GM18508 (cell line): ENCODE data around the gene GRIK5.
A peak's percentile ranks its signal among the peaks of the same experiment; 100 is the strongest.

Experiments used
- ATAC-seq: cut with Tn5 transposase; IDR thresholded peaks from one replicate; pipeline ENCODE4 v1.9.1; 2021; ENCODE audit warnings: moderate number of reproducible peaks; ENCODE audit not compliant: insufficient read depth, unreplicated experiment

The GRIK5 gene

GRCh38 chr19:42078538-42079275, 8.7 kb upstream of the GRIK5 start:
- no peak for ATAC-seq

GRCh38 chr19:42078058-42078457, 8.1 kb upstream of the GRIK5 start:
- no peak for ATAC-seq

DNA sequence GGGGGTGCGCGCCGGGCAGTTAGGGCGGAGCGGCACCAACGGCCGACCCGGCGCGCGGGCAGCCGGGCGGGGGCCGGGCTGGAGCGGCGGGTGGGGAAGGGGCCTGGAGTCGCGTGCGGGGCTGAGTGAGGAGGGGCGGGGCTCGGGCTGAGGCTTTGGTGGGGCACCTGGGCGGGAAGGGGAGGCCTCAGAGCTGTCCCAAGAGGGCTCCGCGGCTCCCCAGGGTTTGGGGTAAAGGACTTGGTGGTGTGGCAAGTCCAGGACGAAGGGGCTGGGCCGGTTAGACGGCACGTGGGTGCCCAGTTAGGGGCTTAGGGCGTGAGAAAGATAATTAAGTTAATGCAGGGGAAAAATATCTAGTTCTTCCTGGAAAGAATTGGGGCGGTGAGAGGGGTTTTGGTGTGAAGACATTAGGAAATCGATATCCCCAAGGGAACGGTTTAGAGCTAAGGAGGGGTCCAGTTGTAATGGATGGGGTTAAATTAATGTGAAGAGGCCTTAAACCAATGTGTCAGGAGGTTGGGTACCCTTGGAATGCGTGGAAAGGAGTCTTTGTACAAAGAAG, 6.5 kb upstream of the GRIK5 start:
- ATAC-seq: no peak

GRCh38 chr19:42075616-42076379, 5.8 kb upstream of the GRIK5 start, which contains the start of gene ZNF574:
Gene ZNF574 (plus strand): TSS chr19:42076166. CDS start chr19:42078607, 2,441 bp downstream.
- ATAC-seq: peak; percentile 84

DNA sequence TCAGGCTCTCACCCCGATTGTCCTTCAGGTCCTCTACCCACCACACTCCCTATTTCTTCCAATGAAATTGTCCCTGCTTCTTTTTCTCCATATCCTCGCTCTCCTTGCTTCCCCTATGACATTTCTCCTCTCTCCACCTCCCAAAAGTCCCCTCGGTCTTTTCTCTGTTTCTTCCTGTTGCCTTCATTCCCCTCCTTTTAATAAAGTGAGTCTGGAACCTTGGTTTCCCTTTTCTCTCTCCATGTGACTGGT, 5.3 kb upstream of the GRIK5 start:
- no peak for ATAC-seq

DNA sequence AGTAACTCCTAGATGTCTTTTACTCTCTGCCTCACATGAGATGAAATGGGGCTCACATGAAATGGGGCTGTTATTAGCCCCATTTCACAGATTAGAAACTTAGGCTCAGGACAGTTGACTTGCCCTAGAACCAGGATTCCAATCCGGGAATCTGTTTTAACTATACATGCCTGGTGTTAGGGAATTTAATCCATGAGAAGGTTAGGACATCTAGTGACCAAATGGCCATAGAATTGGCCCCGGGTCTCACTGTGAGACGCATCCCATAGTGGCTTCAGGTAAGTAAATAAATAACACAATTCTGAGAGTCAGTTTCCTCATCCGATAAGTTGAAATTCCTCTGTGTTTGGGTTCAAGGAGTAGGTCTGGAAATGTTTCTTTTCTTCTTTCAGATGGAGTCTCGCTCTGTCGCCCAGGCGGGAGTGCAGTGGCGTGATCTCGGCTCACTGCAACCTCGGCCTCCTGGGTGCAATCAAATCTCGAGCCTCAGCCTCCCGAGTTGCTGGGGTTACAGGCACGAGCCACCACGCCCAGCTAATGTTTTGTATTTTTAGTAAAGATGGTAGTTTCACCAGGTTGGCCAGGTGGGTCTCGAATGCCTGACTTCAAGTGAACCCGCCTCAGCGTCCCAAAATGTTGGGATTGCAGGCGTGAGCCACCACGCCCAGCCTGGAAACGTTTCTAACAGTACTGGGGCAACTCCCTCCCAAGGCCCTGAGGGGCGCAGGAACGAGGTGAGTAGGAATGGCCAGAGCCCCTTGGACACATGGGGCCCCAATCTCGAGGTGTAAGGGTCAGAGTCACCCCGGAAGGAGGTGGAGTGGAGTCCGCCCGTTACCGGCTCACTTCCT, 4.7 kb upstream of the GRIK5 start:
- no peak for ATAC-seq

DNA sequence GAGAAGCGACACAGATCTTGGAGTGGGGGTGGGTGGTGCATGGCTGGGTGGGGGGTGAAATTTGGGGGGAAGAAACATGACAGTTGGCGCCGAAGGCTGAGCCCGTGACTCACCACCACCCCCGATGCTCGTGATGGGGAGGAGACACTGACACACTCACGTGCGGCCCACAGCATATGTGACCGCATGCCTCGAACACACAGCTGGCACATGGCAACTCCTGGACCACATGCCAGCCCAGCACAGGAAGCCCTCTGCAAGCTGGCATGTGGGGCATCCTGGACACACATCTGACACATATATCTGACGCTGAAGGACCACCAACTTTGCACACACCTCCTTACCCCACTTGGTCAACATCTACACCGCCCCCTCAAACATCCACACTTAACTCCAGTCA, 1.2 kb upstream of the GRIK5 start:
- ATAC-seq: no peak

DNA sequence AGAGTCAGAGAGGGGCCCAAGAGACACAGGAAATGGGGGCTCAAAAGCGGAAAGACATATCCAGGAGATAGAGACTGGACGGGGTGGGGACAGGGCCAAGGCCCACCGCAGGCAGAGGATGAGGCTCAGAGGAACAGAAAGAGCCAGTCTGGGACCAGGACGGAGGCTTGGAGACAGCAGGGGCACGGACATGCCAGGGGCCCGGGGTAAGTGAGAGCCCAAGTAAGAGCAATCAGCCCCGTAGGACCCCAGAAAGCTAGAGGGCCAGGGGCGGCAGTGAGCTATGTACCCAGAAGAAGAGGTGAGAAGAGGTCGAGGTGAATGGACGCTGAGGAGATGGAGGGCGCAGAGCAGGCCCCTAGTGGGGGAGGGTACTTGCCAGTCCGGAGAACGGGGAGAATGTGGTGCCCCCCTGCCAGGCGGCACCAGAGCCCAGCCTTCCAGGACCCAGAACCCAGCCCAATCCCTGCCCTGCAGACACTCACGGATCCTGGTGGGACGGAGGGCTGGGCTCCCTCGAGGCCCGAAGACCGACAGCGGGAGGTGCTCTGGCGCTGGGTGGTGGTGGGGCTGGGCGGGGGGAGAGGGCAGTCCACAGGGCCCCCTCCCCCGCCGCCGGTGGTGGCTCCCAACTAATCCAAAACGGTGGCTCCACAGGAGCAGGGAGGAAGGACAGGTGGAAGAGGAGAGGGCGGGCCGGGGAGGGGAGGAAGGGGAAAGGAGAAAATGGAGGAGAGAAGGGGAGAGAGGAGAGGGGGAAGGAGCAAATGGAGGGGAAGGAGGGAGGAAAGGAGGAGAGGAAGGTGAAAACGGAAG, 1.0 kb downstream of the GRIK5 start:
- ATAC-seq: no peak

- ATAC-seq: no peak
Observed at GRCh38 chr19:42068361-42068755, 1.6 kb downstream of the GRIK5 start.

- no peak for ATAC-seq
Observed at GRCh38 chr19:42067315-42067888, 2.6 kb downstream of the GRIK5 start.

DNA sequence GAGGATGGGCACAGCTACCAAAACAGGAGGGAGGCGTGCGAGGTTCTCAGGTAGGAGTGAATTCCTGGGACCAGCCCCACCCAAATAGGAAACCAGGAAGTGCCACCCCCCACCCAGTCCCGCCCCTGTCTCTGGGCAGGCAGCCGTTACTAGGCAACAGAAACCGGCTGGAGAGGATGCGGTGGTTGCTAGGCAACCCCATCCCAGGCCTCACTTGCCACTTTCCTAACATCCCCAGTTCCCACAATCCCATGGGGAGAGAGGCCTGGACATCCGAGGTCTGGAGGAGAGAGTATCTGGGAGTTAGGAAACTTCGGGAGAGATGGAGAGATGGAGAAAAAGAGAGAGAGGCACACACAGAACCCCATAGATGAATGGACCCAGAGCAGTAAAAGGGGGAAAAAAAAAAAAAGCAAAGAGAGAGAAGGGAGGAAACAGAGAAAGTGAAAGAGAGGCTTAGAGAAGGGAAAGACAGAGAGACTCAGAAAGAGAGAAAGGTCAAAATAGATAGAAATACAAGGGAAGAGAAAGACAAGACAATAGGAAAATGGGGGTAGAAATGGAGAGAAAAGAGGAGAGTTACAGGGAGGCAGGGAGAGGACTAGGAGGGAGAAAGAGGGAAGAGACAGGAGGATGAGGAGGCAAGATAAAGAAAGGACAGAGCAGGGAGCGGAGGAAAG, 3.8 kb downstream of the GRIK5 start:
- ATAC-seq: no peak

DNA sequence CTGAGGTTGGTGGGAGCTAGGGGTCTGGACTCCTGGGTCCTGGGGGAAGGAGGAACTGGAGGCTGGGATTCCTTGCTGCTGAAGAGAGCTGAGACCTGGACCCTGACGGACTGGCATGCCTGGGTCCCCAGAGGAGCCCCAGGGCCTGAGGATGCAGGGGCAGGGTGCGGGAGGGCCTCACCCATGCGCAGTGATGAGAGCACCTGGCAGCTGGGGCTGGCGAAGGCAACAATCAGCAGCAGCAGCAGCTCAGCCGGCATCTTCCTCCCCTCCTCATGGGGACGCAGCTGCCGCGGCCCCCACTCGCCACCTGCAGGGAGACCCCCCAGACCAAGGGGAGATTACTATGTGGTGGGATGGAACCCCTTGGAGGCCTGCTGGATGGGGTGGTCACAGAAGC, 4.5 kb downstream of the GRIK5 start:
- ATAC-seq: no peak

GRCh38 chr19:42065051-42065450, 5.0 kb downstream of the GRIK5 start:
- ATAC-seq: no peak

DNA sequence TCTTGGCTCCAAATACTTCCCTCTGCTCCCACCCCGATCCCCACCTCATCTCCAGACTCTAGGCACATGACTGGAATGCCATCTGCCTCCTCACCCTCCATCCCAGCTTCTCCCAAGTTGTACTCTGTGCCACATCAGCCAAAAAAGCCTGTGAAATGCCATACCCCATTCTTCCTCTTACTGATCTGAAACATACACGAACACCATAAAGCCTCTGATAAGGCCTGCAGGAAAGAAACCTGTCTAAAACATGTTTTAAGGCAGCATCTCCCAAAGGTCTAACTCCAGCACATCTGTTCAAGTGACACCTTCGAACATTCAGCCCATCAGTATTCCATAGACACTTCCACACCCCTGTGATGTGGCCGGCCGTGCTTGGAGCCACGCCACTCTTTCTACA, 5.6 kb downstream of the GRIK5 start:
- no peak for ATAC-seq

- ATAC-seq: no peak
Observed at GRCh38 chr19:42062381-42062780, 7.6 kb downstream of the GRIK5 start.

DNA sequence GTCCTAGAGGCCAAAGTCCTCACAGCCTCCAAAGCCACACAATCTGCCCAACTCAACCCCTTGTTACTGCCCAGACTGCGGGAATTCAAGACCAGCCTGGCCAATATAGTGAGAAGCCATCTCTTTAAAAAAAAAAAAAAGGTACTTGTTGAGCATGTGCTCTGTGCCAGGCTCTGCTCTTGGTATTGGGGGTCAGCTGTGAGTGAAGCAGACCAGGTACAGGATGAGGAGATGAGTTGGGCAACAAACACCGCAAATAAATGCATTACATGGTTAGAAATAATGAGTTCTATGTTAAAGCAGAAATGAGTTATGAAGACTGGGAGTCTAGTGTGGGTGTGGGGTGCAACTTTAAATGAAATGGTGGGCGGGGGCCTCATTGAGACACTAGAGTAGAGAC, 9.9 kb downstream of the GRIK5 start:
- no peak for ATAC-seq

GRCh38 chr19:42059196-42059595, 10.8 kb downstream of the GRIK5 start:
- no peak for ATAC-seq

DNA sequence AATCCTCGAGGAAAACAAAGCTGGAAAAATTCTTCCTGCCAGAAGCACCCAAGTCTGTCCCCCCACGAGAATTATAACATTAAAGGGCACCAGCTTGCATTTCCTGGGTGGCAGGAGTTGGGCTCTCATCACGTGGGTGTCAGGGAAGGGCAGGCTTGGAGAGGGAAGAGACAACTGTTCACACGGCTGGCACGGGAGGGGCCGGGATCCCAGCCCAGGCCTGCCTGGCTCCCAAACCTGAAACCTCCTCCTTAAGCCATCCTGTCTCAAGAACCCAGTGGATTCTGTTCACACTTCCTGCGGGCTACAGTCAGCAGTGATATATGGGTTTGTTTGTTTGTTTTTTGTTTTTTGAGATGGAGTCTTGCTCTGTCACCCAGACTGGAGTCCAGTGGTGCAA, 12.2 kb downstream of the GRIK5 start:
- ATAC-seq: no peak

- ATAC-seq: no peak
Observed at GRCh38 chr19:42054205-42054604, 15.8 kb downstream of the GRIK5 start.
